B cell (primary cell): ENCODE measurements around the gene IGF1R. TPM values are rescaled to one million over a fixed set of nuclear protein-coding genes. Genes with fewer than 3 reads are reported as not detected.

Source experiments
- ATAC-seq: fragments of 200-7000 bp; cut with Tn5 transposase; one replicate; pipeline ENCODE4 v1.10.0; 2021; ENCODE audit warnings: low read depth, mild to moderate bottlenecking, moderate number of reproducible peaks, moderate library complexity
- CTCF ChIA-PET: fragments of 350-600 bp; sonication (Branson Sonifier 250); formaldehyde crosslinking; loops from one replicate; lab custom pipeline; 2021; ENCODE audit warnings: antibody characterized with exemption, inconsistent platforms; lab: Charles Lee
- POLR2A ChIA-PET: fragments of 350-600 bp; sonication (Branson Sonifier 250); formaldehyde crosslinking; loops from one replicate; lab custom pipeline; 2021; ENCODE audit warnings: antibody characterized with exemption; lab: Charles Lee
- DNase-seq: peaks from one replicate; pipeline ENCODE4 v3.0.0; 2013
- H2AFZ ChIP-seq: 2 replicates; pipeline ENCODE4 v1.6.1; 2012; ENCODE audit warnings: mild to moderate bottlenecking, low read depth, low read length; ENCODE audit not compliant: insufficient read depth, poor library complexity, severe bottlenecking
- H3K27ac ChIP-seq, 2 donors: 1 replicate in 1 of 2; 2 replicates in 1 of 2; pipeline ENCODE4 v1.5.1; 2012 to 2013; ENCODE audit warnings: low read length in 2 of 2, mild to moderate bottlenecking in 2 of 2, moderate library complexity in 1 of 2
- H3K27me3 ChIP-seq, 4 experiments: fragments of 200-600 bp in 1 of 4; sonication (generic) in 1 of 4; replicated peaks in 1 of 4; 1 replicate in 2 of 4; 2 replicates in 2 of 4; pipeline versions ENCODE4 v1.6.1 to v1.7.0; 2013 to 2016; ENCODE audit warnings: low read length in 3 of 4, mild to moderate bottlenecking in 2 of 4, mixed read lengths in 1 of 4, moderate library complexity in 1 of 4; ENCODE audit not compliant: insufficient read depth in 4 of 4, control insufficient read depth in 3 of 4; ENCODE audit errors: control extremely low read depth in 1 of 4
- H3K36me3 ChIP-seq, 2 experiments: replicated peaks in 1 of 2; 1 replicate in 1 of 2; 2 replicates in 1 of 2; pipeline versions ENCODE4 v1.6.1 to v1.7.1; 2013; ENCODE audit warnings: low read length in 1 of 2; ENCODE audit not compliant: insufficient read depth in 2 of 2, control insufficient read depth in 1 of 2; ENCODE audit errors: control extremely low read depth in 1 of 2, extremely low read depth in 1 of 2
- H3K4me1 ChIP-seq, 2 donors: fragments of 200-600 bp in 1 of 2; sonication (generic) in 1 of 2; 1 replicate in 1 of 2; 2 replicates in 1 of 2; pipeline versions ENCODE4 v1.5.1 to v1.6.1; 2013 to 2017; ENCODE audit warnings: low read length in 2 of 2; ENCODE audit not compliant: control insufficient read depth in 2 of 2, insufficient read depth in 2 of 2
- H3K4me2 ChIP-seq: replicated peaks from 2 replicates; pipeline ENCODE3; 2012; ENCODE audit warnings: mild to moderate bottlenecking, low read depth, low read length; ENCODE audit not compliant: poor library complexity, severe bottlenecking
- H3K4me3 ChIP-seq, 5 experiments: fragments of 200-600 bp in 1 of 5; sonication (generic) in 1 of 5; 1 replicate in 3 of 5; 2 replicates in 2 of 5; pipeline versions ENCODE4 v1.5.1 to v1.7.0; 2011 to 2016; ENCODE audit warnings: low read length in 4 of 5, mild to moderate bottlenecking in 4 of 5, low read depth in 2 of 5, control low read depth in 1 of 5, moderate library complexity in 1 of 5; ENCODE audit not compliant: insufficient read depth in 1 of 5; ENCODE audit errors: control extremely low read depth in 1 of 5, extremely low read depth in 1 of 5
- H3K79me2 ChIP-seq: fragments of 200-600 bp; sonication (generic); one replicate; pipeline ENCODE4 v1.6.0; 2016; ENCODE audit warnings: low read length; ENCODE audit not compliant: control insufficient read depth, insufficient read depth
- H3K9ac ChIP-seq: fragments of 200-600 bp; sonication (generic); 2 replicates; pipeline ENCODE4 v1.6.1; 2017; ENCODE audit warnings: mild to moderate bottlenecking, low read length, moderate library complexity
- H3K9me3 ChIP-seq, 3 donors: one replicate each; pipeline versions ENCODE4 v1.6.1 to v1.7.1; 2013; ENCODE audit warnings: low read length in 2 of 3; ENCODE audit not compliant: control insufficient read depth in 2 of 3, insufficient read depth in 1 of 3; ENCODE audit errors: control extremely low read depth in 1 of 3
- H4K20me1 ChIP-seq: 2 replicates; pipeline ENCODE4 v1.6.0; 2012; ENCODE audit warnings: mild to moderate bottlenecking, low read length; ENCODE audit not compliant: insufficient read depth, control insufficient read depth, poor library complexity, severe bottlenecking
- H3K27ac Mint-ChIP-seq: one replicate; pipeline ENCODE4 v1.8.0; 2021; ENCODE audit warnings: mixed read lengths
- H3K27me3 Mint-ChIP-seq: one replicate; pipeline ENCODE4 v1.8.0; 2021; ENCODE audit warnings: mixed read lengths
- H3K4me1 Mint-ChIP-seq: one replicate; pipeline ENCODE4 v1.8.0; 2021; ENCODE audit warnings: mixed read lengths
- H3K4me3 Mint-ChIP-seq: one replicate; pipeline ENCODE4 v1.8.0; 2021; ENCODE audit warnings: mixed read lengths
- H3K9me3 Mint-ChIP-seq: one replicate; pipeline ENCODE4 v1.8.0; 2022; ENCODE audit warnings: mixed read lengths; ENCODE audit not compliant: insufficient read depth
- CTCF ChIP-seq: fragments of 200-600 bp; IDR thresholded peaks from one replicate; pipeline ENCODE4 v1.8.0; 2022; ENCODE audit warnings: antibody characterized with exemption, mild to moderate bottlenecking
- EZH2 ChIP-seq: IDR thresholded peaks from 2 replicates; pipeline ENCODE4 v1.6.1; 2012; ENCODE audit warnings: borderline replicate concordance, low read depth, mild to moderate bottlenecking, moderate library complexity, low read length; ENCODE audit not compliant: insufficient read depth, poor library complexity, severe bottlenecking
- WGBS: methylation state at CpG from one replicate; pipeline ENCODE4 v1.1.5; 2013; ENCODE audit warnings: missing lambda C conversion rate; ENCODE audit not compliant: insufficient coverage; 5-methylcytosine and 5-hydroxymethylcytosine counted together
- intact Hi-C: fragments of 100-400 bp; cut with micrococcal nuclease; formaldehyde crosslinking; loops from one replicate; pipeline ENCODE4 v1.10.0; 2022
- polyA plus RNA-seq: library from polyadenylated mRNA; depleted of rRNA; stranded (reverse); fragments of >200 nt; gene quantifications from 2 replicates; pipeline ENCODE4 v1.2.3, GENCODE V29; 2012
- total RNA-seq, 2 donors: library from RNA; stranded (reverse); fragments of 120-200 nt in 1 of 2; gene quantifications; 1 replicate in 1 of 2; 2 replicates in 1 of 2; pipeline versions ENCODE4 v1.2.3 to v1.2.4, GENCODE V29; 2013 to 2022

Gene IGF1R
- total and polyA plus RNA-seq, 2 donors (not counting 1 experiment from before 2014, with no cell fraction given) = 5.4 to 23.1 TPM

GRCh38 chr15:98953000-98953787 lies 304.9 kb downstream of the IGF1R start:
- no peak overlapping the region for H2AFZ ChIP-seq
- H3K9ac ChIP-seq = no peak overlapping the region
- H3K27me3 ChIP-seq = no peaks in the 10 kb centered on the region
- H3K27ac ChIP-seq = no peak overlapping the region
- ChIA-PET CTCF (no interaction called here), POLR2A (no interaction called here)
- no peaks in the 10 kb centered on the region for H3K9me3 ChIP-seq
- H3K9me3 Mint-ChIP-seq = no peaks in the 10 kb centered on the region
- H4K20me1 ChIP-seq = no peaks in the 10 kb centered on the region
- H3K4me1 ChIP-seq = no peaks in the 10 kb centered on the region
- no peak overlapping the region for H3K4me2 ChIP-seq
- no peak for TF ChIP-seq EZH2
- no peak for TF ChIP-seq CTCF
- no peaks in the 10 kb centered on the region for H3K27me3 Mint-ChIP-seq
- peaks cover 3 to 6% of the 10 kb centered on the region in 2 experiments for H3K36me3 ChIP-seq
- WGBS = 67% methylated on average over 19 of the region's 19 CpGs
- H3K79me2 ChIP-seq = no peaks in the 10 kb centered on the region
- DNase-seq (no peak), ATAC-seq (no peak)
- intact Hi-C loops = no loop called here
- no peak overlapping the region for H3K4me3 Mint-ChIP-seq
- H3K4me3 ChIP-seq = no peak overlapping the region
- H3K27ac Mint-ChIP-seq = no peak overlapping the region
- no peaks in the 10 kb centered on the region for H3K4me1 Mint-ChIP-seq

- H3K9me3 ChIP-seq = no peaks in the 10 kb centered on the region
- TF ChIP-seq EZH2 (no peak), CTCF (no peak)
- WGBS = 95% methylated on average over 15 of the region's 16 CpGs
- Mint-ChIP-seq H3K4me3 (no peak overlapping the region), H3K27ac (no peak overlapping the region), H3K9me3 (no peaks in the 10 kb centered on the region), H3K27me3 (no peaks in the 10 kb centered on the region), H3K4me1 (no peaks in the 10 kb centered on the region)
- H4K20me1 ChIP-seq = no peaks in the 10 kb centered on the region
- POLR2A ChIA-PET = no interaction called here
- no peak overlapping the region for H3K4me2 ChIP-seq
- ATAC-seq (no peak), DNase-seq (no peak)
- intact Hi-C loops = no loop called here
- CTCF ChIA-PET = no interaction called here
- no peaks in the 10 kb centered on the region for H3K27me3 ChIP-seq
- H3K4me3 ChIP-seq = no peak overlapping the region
- H3K4me1 ChIP-seq = no peaks in the 10 kb centered on the region
- no peaks in the 10 kb centered on the region for H3K79me2 ChIP-seq
- H3K27ac ChIP-seq = no peak overlapping the region
- peaks cover 3 to 6% of the 10 kb centered on the region in 2 experiments for H3K36me3 ChIP-seq
- H2AFZ ChIP-seq = no peak overlapping the region
- H3K9ac ChIP-seq = no peak overlapping the region
These were observed 305.6 kb downstream of the IGF1R start for GRCh38 chr15:98953968-98954367.
